Stimulated activated CD4-positive, alpha-beta T cell treated with anti-CD3 and anti-CD28 coated beads, Interleukin-4, amount 100 ng/mL, for 1 hour (primary cell): ENCODE measurements around the gene ALDOB.

Experiments
- DNase-seq: peaks from one replicate; pipeline ENCODE4 v3.0.0-alpha.2; 2020

The ALDOB gene

GRCh38 chr9:101381833-101382342 lies 53.7 kb downstream of the ALDOB start:
- no peak for DNase-seq

DNA sequence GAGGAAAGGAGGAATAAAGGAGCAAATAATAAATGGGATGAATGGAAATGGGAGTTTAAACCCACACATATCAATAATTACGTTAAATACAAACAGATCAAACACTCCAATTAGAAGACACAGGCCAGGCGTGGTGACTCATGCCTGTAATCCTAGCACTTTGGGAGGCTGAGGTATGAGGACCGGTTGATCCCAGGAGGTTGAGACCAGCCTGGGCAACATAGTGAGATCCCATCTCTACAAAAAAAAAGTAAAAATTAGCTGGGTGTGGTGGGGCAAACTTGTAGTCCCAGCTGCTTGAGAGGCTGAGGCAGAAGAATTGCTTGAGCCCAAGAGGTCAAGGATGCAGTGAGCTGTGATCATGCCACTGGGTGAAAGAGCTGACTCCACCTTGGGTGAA lies 54.5 kb downstream of the ALDOB start:
- DNase-seq = no peak

DNA sequence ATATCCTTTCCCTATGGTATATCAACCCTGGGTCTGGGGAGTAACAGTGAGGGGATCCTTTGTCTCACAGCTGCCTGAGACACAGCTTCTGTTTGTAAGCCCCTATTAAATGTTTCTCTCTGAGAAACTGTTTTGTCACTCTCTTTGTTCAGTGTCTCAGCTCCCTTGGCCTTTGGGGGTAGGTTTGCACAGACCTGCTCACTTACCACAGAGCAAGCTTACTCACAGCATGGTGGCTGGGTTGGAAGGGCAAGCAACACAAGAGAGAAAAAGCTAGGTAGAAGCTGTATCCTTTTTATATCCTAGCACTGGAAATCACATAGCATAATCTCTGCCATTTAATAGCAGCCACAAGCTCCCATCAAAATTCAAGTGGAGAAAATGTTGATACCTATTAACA lies 55.3 kb downstream of the ALDOB start:
- no peak for DNase-seq

- DNase-seq = no peak
Observed at GRCh38 chr9:101376111-101376848, 59.3 kb downstream of the ALDOB start.

DNA sequence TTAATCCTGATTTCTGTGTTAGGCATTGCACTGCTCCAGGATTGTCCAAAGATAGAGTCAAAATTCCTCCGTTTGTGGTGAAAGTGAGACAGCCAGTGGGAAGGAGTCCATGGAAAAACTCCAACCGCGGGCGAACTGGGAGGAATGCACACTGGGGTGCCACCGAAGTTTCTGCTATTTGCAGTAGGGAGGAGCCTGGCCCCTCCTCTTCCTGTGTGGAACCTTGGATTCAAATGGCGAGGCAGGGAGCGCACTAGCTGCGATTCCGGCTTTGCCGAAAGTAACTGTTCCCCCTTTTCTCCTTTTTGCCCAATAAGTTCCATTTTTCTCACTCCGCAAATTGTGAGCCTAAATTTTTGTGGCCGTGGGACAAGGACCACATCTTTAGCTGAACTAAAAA lies 60.0 kb downstream of the ALDOB start:
- no peak for DNase-seq

GRCh38 chr9:101372327-101373118 lies 63.1 kb downstream of the ALDOB start:
- DNase-seq = no peak

DNA sequence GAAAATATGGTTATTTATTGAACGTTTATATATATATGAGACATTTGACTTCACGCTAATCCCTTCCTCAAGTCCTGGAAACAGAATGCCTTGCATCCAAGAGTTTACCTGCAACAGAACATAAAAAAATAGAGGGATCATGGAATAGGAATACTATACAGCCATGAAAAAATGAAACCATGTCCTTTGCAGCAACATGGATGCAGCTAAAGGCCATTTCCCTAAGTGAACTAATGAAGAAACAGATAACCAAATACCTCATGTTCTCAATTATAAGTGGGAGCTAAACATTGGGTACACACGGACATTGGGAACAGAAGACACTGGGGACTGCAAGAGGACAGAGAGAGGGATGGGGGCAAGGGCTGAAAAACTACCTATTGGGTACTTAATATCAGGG lies 63.8 kb downstream of the ALDOB start:
- no peak for DNase-seq
